A549 treated with AZD9567 at 1 μM for 4 hours (cell line): Measurements from ENCODE around the gene PHLDB2. TPM values are rescaled to one million over a fixed set of nuclear protein-coding genes. Genes with fewer than 3 reads are reported as not detected.

ENCODE experiments used
- total RNA-seq: library from RNA; stranded (reverse); fragments of 200-300 nt; extraction: Qiagen RNA extraction; gene quantifications from 5 replicates; pipeline ENCODE4 v1.2.3, GENCODE V29; 2022; ENCODE audit not compliant: insufficient read depth

PHLDB2 gene
- 10.5 to 17.6 TPM (median 17.1 TPM) in 5 replicates for total RNA-seq

GRCh38 chr3:111859061-111859973 is at the start of gene PHLDB2:
TSS of gene PHLDB2 (plus strand) at chr3:111859265. CDS start at chr3:111884078, 24,813 bp downstream.

GRCh38 chr3:111978583-111979433 is 119.7 kb downstream of the PHLDB2 start, which contains the start of gene ABHD10:
TSS of gene ABHD10 (plus strand) at chr3:111979026. CDS start at chr3:111979062, 36 bp downstream.

GRCh38 chr3:111998636-111999483 is 139.8 kb downstream of the PHLDB2 start, which contains the start of gene TAGLN3:
TSS of gene TAGLN3 (plus strand) at chr3:111998922. CDS start at chr3:111999423, 501 bp downstream.

Other genes starting within 250 kb of the PHLDB2 start
- gene PLCXD2, start 184.6 kb upstream of the PHLDB2 start, total RNA-seq = 5.3 to 8.0 TPM (median 6.8 TPM) in 5 replicates
- gene ABHD10, start 119.8 kb downstream of the PHLDB2 start, total RNA-seq = 16.3 to 22.7 TPM (median 21.7 TPM) in 5 replicates
- not detected in 5 replicates for gene TAGLN3, start 139.7 kb downstream of the PHLDB2 start, total RNA-seq
- 0.07 to 0.12 TPM (median 0.09 TPM) in 4 of 5 replicates, not detected in the other for gene TMPRSS7, start 175.5 kb downstream of the PHLDB2 start, total RNA-seq
- gene C3orf52, start 227.1 kb downstream of the PHLDB2 start, total RNA-seq = 10.6 to 13.3 TPM (median 12.2 TPM) in 5 replicates